DOHH2 (cell line): Measurements from ENCODE around the gene ADGRL2.

Source experiments
- EZH2phosphoT487 ChIP-seq: fragments of 200-600 bp; sonication (generic); IDR thresholded peaks from 2 replicates; pipeline ENCODE4 v1.6.1; 2017; ENCODE audit warnings: borderline replicate concordance, mild to moderate bottlenecking, antibody characterized with exemption, low read length, moderate library complexity, mixed read lengths
- TF ChIP-seq, protein P1 (sequence below): fragments of 200-600 bp; sonication (generic); IDR thresholded peaks from one replicate; pipeline ENCODE4 v1.5.1; 2014; ENCODE audit warnings: antibody characterized with exemption, mild to moderate bottlenecking, low read depth, low read length; ENCODE audit not compliant: poor library complexity, severe bottlenecking

- TF ChIP-seq EZH2phosphoT487: no peak
- TF ChIP-seq, protein P1, sequence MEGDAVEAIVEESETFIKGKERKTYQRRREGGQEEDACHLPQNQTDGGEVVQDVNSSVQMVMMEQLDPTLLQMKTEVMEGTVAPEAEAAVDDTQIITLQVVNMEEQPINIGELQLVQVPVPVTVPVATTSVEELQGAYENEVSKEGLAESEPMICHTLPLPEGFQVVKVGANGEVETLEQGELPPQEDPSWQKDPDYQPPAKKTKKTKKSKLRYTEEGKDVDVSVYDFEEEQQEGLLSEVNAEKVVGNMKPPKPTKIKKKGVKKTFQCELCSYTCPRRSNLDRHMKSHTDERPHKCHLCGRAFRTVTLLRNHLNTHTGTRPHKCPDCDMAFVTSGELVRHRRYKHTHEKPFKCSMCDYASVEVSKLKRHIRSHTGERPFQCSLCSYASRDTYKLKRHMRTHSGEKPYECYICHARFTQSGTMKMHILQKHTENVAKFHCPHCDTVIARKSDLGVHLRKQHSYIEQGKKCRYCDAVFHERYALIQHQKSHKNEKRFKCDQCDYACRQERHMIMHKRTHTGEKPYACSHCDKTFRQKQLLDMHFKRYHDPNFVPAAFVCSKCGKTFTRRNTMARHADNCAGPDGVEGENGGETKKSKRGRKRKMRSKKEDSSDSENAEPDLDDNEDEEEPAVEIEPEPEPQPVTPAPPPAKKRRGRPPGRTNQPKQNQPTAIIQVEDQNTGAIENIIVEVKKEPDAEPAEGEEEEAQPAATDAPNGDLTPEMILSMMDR: no peak
These were observed 178.2 kb downstream of the ADGRL2 start for GRCh38 chr1:81978945-81979344.
